HG02588 (cell line): ENCODE results near the gene SMPD4.
"Not testable (repeated sequence)": the region's sequence is repeated elsewhere in the genome, so short reads cannot be mapped to it uniquely, and the experiment has no call there.

Experiments used
- ATAC-seq: cut with Tn5 transposase; IDR thresholded peaks from one replicate; pipeline ENCODE4 v1.9.1; 2021; ENCODE audit warnings: mild to moderate bottlenecking, moderate library complexity; ENCODE audit not compliant: unreplicated experiment

The SMPD4 gene, protein sequence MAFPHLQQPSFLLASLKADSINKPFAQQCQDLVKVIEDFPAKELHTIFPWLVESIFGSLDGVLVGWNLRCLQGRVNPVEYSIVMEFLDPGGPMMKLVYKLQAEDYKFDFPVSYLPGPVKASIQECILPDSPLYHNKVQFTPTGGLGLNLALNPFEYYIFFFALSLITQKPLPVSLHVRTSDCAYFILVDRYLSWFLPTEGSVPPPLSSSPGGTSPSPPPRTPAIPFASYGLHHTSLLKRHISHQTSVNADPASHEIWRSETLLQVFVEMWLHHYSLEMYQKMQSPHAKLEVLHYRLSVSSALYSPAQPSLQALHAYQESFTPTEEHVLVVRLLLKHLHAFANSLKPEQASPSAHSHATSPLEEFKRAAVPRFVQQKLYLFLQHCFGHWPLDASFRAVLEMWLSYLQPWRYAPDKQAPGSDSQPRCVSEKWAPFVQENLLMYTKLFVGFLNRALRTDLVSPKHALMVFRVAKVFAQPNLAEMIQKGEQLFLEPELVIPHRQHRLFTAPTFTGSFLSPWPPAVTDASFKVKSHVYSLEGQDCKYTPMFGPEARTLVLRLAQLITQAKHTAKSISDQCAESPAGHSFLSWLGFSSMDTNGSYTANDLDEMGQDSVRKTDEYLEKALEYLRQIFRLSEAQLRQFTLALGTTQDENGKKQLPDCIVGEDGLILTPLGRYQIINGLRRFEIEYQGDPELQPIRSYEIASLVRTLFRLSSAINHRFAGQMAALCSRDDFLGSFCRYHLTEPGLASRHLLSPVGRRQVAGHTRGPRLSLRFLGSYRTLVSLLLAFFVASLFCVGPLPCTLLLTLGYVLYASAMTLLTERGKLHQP

DNA sequence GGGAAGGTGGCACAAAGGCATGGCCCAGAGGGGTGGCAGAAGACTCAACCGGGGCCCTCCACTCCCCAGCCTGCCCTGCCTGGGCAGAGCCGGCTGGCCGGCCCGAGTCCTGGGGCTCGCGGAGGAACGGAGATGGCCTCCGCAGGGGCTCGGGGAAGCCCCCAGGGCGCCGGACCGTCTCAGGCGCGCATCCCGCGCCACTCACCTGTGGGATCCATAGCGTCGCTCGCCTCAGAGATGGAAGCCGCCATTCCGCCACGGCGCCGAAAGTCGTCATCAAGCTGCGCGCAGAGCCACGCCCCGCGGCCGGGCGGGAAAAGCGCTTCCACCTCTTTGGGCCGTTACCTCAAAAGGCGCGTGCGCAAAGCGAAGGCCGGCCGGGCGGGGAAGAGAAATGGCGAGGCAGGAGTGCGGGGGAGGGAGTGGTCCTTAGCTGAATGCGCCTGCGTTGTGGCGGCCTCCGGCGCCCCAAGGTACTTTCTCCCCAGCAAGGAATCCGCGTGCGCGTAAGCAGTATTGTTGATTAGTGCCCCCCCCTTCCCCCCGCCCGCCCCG is at the start of gene SMPD4:
SMPD4 (minus strand) TSS at position 278 of the 555 bp plus-strand sequence. CDS start 5,010 bp downstream, outside the sequence.
- peak; percentile 55 for ATAC-seq

DNA sequence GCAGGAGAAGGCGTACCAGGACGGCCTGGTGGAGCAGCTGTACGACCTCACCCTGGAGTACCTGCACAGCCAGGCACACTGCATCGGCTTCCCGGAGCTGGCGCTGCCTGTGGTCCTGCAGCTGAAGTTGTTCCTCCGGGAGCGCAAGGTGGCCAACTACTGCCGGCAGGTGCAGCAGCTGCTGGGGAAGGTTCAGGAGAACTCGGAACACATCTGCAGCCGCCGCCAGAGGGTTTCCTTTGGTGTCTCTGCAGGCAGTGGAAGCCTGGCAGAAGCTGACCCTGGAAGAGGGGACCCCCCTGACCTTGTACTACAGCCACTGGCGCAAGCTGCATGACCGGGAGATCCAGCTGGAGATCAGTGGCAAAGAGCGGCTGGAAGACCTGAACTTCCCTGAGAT is 49.5 kb upstream of the SMPD4 start:
- not testable (repeated sequence) for ATAC-seq

DNA sequence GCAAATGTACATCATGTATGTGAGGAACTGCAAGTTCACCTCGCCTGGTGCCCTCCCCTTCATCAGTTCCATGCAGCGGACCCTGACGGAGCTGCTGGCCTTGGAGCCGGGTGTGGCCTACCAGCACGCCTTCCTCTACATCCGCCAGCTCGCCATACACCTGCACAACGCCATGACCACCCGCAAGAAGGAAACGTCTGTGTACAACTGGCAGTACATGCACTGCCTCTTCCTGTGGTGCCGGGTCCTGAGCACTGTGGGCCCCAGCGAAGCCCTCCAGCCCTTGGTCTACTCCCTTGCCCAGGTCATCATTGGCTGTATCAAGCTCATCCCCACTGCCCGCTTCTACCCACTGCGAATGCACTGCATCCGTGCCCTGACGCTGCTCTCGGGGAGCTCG is 49.0 kb upstream of the SMPD4 start:
- not testable (repeated sequence) for ATAC-seq

DNA sequence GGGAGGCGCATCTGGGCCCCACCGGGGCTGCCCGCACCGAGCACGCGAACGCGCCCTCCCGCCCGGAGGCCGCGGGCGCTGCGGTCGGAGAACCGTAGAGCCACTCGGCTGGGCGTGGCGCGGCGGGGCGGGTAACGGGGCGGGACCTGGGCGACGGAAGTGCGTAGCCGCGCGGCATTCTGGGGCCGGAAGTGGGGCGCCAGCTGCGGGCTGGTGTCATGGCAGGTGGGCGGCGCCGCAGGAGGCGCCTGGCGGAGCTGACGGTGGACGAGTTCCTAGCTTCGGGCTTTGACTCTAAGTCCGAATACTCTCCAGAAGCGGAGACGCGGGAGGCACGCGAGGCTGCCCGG is 47.7 kb upstream of the SMPD4 start:
- not testable (repeated sequence) for ATAC-seq

DNA sequence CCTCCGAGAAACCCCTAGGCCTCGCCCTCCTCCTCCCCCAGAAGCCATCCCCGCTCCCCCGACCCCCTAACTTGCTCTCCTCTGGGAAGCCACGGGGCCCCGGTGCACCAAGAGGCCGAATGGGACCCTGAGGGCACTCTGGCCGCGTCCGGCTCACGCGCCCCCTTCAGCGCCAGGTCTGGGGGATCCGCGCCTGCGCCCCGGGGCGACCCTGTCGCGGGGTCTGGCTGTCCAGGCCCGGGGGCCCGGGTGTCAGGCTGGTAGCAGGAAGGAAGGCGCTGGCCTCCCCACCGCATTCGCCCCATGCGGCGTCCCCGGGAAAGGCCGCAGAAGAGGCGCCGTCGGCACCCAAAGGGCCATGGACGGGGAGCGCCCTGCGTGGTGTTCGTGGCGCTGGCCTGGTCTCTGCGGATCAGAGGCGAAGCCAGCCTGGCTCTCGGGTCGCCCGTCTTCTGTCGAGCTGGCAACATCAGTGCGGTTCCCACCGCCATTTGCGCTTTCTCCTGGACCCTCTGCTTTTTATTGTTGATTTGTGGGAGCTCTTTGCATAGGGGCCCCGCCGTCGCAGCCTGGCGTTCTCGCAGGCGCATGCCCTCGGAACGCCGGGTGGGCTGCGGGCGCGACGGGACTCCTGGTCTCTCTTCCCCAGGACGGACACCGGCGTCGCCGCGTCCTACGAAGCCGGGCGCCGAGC is 47.2 kb upstream of the SMPD4 start:
- ATAC-seq = not testable (repeated sequence)

DNA sequence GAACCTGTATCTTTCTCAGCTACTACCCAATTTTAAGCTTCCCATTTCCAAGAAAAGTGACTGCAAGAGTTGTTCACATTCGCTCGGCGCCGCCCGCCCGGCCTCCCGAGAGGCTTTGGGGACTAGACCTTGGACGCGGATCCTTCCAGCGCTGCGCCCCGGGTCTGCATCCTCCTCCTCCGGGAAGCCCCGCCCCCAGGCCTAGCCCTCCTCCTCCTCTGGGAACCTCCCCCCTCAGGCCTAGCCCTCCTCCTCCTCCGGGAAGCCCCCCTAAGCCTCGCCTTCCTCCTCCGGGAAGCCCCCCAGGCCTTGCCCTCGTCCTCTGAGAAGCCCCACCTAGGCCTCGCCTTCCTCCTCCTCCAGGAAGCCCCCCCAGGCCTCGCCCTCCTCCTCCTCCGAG is 46.6 kb upstream of the SMPD4 start:
- not testable (repeated sequence) for ATAC-seq

DNA sequence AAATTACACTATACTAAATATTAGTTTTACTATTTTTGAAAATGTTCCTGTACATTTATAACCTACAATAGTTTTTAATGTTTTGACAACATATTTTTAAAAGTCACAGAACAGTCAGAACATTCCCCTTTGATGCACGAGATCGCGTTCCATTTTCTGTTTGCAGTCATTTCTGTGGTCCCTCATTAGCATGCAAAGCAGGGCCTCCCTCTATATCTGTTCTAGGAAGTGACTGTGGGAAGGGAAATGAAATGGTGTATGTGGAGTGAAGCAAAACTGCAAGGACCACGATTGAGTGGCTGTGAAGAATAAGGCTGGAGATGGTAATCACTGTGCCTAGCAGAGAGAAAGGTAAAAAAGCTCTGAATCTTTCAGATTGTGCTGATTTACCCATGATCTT is 41.1 kb upstream of the SMPD4 start:
- peak; percentile 92 for ATAC-seq

DNA sequence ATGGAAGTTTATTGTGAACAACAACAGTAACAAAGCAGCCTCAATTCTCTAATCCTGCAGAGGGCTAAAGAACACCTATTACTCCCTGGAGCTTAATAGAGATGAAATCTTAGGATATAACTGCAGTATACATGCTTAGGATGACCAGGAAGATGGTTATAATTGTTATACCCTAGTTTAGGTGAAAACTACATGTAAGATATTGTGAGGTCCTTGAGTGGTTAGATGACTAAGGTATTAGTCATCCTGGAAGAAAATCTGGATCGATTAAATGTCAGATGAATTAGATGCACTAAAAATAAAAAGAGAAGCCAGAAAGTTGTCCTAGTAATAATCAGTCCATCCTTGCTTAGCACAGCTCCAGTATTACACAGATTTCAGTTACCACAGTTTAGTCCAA is 39.1 kb upstream of the SMPD4 start:
- ATAC-seq = not testable (repeated sequence)

DNA sequence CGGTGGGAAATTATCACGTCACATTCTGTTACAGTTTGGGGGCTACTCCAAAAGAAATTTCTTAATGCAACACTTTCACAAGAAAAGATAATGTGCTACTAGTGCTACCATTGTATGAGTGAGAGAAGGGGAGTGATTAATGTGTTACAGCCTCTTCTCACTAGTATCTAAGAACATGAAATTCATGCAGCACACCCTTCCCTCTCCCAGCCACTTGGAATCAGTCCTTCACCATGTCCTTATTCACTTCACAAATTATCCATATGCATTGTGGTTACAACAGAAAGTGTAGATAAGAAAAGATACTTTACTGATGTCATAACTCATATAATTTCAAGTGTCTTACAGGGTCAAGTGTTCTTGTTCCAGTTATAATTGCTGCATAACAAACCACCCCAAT is 37.7 kb upstream of the SMPD4 start:
- ATAC-seq = not testable (repeated sequence)

DNA sequence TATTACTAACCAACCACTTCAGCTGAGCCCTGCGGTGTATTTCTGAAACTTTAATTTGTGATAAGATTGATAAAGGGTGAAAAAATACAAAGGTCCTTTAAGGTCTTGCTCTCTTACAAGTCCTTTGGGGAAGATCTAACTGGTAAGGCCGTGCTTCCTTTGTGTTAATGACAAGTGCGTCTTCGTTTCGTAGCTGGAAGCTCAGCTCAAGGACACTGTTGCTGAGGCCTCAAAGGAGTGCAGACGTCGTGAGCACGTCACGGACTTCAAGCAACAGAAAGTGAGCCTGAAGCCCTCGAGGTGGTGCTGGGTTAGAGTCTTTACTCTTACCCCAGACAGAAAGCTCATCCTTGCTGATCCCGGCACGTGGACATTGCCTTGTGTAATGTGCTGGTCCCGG is 25.6 kb upstream of the SMPD4 start:
- not testable (repeated sequence) for ATAC-seq

DNA sequence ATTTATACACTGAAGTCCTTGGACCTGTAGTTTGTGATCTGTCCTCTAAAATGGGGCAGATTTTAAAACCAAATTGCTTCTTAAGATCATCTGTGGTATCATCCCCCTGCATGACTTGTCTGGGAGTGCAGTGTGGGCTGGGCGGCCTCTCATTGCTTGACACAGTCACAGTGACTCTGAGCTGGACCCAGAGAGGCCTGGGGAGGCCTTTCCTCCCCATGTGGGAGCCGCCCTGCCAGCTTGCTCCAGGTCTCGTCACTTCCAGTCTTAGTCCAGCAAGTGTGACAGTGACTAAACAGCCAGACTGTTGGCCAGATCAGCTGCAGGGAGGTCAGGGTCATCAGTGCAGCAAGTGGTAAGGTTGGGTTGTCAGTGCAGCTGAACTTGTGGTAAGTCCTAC is 21.7 kb upstream of the SMPD4 start:
- not testable (repeated sequence) for ATAC-seq

DNA sequence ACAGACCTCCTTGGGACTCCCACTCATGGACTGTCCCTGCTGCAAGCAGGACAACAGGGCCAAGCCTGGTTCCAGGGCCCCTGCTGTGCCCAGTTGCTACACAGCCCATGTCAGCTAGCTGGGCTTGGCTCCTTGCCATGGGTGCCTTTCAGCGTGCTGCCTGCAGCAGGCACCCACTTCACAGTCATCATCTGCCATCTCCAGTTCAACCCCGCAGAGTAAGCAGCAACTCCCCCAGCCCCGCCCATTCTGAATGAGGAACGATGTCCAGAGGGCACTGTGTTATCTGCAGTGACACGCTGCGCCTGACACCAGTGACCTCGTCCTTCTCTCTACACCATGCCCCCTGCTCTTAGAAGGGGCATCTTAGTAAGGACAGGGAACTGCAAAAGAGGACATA is 21.1 kb upstream of the SMPD4 start:
- ATAC-seq = not testable (repeated sequence)

DNA sequence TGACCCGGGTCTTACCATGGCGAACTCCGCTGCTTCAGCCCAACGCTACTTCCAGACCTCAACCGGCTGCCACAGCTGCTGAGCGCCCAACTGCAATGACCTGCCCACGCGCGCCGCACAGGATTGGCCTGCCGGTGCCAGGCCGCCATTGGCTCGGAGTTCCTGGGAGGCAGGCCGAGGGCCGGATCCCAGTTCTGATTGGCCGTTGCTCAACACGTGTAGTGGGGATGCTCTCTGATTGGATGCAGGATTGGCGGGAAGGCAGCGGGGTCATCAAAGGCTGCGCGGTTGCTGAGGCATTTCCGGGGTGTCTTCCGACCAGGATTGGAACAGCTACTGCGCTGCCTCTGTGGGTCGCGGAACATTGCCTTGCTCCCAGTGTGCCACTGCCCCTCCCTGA is 16.9 kb upstream of the SMPD4 start, which contains the start of gene TUBA3E:
TUBA3E (minus strand) TSS at position 97 of the 400 bp plus-strand sequence; CDS start at position 18, 79 bp downstream.
- no peak for ATAC-seq

DNA sequence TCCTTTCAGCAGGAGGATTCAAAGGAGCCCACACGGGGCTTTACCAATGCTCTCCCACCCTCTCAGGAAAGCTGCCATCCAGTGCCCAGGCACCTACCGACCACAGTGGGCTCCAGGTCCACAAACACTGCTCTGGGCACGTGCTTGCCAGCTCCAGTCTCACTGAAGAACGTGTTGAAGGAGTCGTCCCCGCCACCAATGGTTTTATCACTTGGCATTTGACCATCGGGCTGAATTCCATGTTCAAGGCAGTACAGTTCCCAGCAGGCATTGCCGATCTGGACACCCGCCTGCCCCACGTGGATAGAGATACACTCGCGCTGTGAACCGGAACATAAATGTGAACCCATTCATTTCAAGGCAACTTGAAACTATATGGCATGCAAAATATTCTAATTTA is 14.7 kb upstream of the SMPD4 start:
- ATAC-seq = not testable (repeated sequence)

DNA sequence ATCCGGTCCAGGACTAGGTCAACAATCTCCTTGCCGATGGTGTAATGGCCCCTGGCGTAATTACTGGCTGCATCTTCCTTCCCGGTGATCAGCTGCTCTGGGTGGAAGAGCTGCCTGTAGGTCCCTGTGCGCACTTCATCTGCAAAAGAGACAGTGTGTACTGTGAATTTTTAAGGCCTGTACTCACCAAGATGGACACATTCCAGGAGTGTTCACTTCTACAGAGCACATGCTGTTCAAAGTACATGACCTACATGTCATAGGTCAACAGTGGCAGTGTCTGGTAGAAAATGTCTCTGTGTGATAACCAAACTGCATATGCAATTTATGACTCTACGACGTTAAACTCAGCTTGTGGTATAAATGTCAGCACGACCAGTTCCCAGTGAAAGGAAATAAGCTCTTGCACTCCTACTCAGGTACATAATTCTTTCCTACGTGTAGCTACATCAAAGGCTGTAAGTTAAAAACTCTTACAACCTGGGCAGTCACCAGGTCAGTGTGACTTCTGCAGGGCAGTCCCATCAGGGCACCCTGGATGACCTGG is 13.8 kb upstream of the SMPD4 start:
- ATAC-seq = not testable (repeated sequence)

DNA sequence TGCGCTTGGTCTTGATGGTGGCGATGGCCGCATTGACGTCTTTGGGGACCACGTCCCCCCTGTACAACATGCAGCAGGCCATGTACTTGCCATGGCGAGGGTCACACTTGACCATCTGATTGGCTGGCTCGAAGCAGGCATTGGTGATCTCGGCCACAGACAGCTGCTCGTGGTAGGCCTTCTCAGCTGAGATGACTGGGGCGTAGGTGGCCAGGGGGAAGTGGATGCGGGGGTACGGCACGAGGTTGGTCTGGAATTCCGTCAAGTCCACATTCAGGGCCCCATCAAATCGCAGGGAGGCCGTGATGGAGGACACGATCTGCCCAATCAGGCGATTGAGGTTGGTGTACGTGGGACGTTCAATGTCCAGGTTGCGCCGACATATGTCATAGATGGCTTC is 12.4 kb upstream of the SMPD4 start:
- ATAC-seq = not testable (repeated sequence)

DNA sequence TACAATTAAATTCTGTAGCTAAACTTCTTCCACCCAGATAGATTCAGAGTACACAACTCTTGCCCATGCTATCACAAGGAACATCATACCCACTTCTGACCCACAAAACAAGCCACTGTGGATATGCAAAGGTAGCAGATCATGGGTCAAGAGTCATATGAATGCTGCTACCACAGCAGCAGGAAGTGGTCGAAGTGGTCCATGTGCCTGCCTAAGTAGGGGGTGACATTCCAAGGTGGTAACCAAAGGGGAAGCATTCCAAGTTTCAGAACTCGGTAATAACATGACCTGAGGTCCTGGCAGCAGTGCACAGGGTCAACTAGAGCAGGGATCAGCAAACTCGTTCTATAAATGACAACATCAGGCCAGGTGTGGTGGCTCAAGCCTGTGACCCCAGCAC is 11.0 kb upstream of the SMPD4 start:
- ATAC-seq = not testable (repeated sequence)

DNA sequence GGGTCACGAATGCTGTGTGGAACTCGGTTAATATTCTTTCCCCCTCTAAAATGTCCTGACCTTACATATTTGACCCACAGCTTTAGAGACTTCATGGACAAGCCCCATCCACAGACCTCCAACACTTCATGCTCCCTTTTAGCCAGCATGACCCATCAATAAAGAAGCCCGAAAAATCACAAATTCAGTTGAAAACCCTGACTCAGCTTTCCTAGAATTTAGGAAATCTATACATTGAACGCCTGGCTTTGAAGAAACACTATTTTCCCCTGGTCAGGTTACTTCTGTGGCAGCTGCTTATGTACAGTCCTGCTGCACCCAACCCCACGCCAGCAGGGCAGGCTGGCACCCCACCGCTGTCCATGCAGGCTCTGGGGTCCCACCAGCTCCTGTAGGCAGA is 9.9 kb upstream of the SMPD4 start:
- ATAC-seq = not testable (repeated sequence)

DNA sequence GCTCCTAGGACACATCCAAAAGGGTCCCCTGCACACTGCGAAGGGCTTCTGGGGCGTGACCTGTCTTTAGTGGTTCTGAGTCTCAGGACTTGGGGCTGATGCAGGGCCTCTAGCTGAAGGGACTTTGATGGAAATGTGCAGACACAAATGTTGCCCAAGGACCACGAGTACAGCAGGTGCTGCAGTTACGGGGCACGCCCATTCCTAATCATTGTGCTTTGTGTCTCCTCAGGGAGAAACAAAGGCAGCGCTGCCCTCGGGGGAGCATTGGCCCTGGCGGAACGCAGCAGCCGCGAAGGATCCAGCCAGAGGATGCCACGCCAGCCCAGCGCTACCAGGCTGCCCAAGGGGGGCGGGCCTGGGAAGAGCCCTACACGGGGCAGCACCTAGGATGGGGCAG is 8.8 kb upstream of the SMPD4 start:
- ATAC-seq = no peak

DNA sequence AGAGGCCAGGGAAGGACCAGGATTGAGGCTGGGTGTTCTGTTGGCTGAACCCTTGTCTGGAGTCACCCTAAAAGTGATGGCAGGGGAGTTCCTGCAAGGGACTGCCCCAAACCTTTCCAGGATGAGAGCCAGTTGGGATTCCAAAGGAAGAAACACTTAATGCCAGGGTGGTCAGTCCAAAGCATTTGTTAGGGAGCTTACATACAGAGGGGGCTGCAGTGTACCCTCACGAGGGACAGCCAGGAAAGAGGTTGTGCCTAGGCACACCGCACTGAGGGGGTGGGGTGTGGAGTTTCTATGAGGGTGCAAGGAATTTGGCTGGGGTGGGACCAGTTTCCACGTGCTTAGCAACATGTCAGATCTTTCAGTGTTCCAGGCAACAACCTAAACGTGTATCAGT is 7.6 kb upstream of the SMPD4 start:
- not testable (repeated sequence) for ATAC-seq
